Limb (tissue), 2 donors: ENCODE results near the gene ALKBH7.

Experiments
- DNase-seq, 2 donors: peaks; one replicate each; pipeline ENCODE4 v3.0.0-alpha.2; 2016; ENCODE audit errors: extremely low spot score in 2 of 2

The ALKBH7 gene

DNA sequence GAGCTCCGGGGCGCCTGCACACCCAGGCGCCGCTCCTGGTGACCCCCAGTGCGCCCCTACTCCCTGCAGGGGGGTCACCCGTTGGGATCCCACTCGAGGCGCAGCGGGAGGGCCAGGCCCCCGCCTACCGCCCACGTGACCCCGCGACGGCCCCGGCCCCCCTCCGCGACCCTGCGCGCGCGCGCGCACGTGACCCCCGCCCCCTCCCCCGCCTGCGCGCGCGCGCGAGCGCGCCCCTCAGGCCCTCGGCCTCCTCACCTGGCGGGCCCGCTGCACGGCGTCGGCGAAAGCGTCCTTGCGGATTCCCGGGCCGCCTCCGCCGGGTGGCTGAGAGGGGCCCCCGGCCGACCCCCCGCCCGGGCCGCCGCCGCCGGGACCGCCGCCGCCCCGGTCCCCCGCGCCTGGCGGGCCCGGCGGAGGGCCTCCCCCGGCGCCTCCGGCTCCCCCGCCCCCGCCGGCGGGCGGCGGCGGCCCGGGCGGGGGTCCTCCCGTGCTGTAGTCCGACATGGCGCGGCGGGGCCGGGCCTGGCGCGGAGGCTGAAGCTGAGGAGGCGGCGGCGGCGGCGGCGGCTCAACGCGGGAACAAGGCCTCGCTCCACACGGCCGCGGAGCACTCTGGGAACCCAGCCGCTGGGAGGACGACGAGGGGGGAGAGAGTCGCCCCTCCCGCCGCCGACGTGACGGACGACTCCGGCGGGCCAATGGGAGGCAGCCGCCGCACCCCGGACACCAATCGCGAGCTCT, 51.8 kb downstream of the ALKBH7 start, which contains the start of gene KHSRP:
Gene KHSRP (minus strand): TSS at position 617 of the 744 bp plus-strand sequence. CDS start 110 bp downstream, at position 507.
- peak in 1 of 2 donors; percentile 68 for DNase-seq
